GM18507 (cell line): ENCODE results near the gene NCKAP1.
A peak's percentile ranks its signal among the peaks of the same experiment; 100 is the strongest.
"Not testable (repeated sequence)": the region's sequence is repeated elsewhere in the genome, so short reads cannot be mapped to it uniquely, and the experiment has no call there.

Experiments
- DNase-seq: peaks from one replicate; pipeline ENCODE4 v3.0.0; 2011; ENCODE audit warnings: low read depth; ENCODE audit not compliant: insufficient read length; ENCODE audit errors: extremely low spot score
- FAIRE-seq: peaks from 2 replicates; lab custom pipeline; 2011; peaks lifted over from hg19 to GRCh38; lab: Jason Lieb, UNC

Gene NCKAP1

DNA sequence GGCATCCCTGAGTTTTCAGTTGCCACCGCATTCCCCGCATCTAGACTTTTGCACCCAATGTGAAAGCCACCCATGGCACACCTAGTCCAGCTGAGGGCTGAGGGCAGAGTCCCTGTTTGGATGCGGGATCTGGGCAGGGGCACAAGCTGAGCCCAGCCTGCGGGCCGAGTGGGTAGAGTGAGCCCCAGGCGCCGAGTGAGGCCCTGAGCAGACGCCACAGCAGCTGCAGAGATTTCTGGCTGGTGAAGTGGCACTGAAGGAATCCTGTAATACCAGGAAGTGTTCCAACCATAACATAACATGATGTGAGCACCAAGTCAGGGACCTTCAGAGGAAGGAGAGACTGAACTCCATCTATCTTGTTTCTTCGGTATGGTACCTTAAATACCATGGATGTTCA lies 144.1 kb downstream of the NCKAP1 start:
- DNase-seq (no peak), FAIRE-seq (no peak)

DNA sequence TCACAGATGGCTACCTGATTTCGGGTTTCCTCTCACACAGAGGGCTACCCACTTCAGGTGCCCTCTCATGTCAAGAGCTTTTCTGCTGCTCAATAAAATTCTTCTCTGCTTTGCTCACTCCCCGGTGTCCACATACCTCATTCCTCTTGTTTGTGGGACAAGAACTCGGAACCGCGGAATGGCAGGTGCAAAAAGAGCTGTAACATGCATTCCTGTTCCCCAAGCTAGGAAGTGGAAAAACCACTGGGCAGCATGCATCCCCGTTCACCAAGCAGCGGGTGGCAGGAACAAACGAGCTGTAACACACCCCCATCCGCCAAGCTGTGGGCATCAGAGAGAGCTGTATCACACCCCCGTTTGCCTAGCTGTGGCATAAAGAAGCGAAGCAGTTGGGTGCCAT lies 144.6 kb downstream of the NCKAP1 start:
- no peak for DNase-seq
- no peak for FAIRE-seq

DNA sequence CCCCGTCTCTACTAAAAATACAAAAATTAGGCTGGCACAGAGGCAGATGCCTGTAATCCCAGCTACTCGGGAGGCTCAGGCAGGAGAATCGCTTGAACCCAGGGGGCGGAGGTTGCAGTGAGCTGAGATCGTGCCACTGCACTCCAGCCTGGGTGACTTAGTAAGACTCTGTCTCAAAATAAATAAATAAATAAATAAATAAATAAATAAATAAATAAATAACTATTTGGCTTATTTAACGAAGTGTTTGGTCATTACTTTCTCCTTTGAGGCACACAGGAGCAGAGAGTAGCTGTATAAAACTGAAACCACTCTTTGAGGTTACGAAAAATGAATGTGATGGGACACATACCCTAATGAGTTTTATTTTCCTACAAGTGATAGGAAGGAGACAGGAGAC lies 145.2 kb downstream of the NCKAP1 start:
- DNase-seq, FAIRE-seq: not testable (repeated sequence)

DNA sequence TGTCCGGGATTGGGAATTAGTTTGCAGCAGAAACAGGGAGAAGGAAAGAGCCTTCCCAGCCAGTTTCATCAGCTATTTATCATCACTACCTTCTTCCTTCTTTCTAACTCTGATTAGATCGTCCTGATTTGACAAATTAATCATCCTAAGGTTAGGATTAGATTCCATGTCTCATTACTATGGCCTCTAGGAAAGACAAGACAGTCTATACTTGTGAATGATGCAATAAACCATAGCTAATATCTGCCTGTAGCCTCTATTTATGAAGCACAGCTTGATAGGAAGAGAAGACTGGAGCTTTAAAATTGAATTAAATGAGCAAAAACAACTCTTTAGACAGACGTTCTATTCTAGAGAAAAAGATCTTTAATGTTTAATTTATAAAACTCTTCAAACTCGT lies 146.6 kb downstream of the NCKAP1 start:
- no peak for FAIRE-seq
- DNase-seq, result no peak

DNA sequence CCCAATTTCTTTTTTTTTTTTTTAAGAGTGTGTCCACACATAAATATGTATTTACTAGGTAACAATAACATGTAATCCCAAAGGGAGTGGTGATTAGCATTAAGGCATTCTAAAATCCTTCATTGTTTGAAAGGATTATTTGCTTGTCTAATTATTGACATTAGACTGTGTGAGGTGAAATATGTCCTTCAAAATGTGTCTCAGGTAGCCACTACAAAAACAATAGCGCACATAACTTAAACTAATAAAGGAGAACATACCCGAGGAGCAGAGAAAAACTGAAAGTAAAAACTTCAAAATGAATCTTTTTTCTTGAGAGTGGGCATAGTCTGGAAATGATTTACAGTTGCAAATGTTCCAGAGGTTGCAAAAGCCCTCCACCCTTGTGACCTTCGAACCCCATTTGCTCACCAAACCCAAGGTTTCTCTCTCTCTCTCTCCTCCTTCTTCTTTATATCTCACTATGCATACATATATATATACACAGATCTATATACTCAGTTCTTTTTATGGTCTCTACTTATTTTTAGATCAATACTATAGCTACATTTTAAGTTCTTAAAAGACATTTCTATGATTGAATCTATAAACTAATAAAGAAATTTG lies 147.4 kb downstream of the NCKAP1 start:
- FAIRE-seq (peak; percentile 58), DNase-seq (no peak)

DNA sequence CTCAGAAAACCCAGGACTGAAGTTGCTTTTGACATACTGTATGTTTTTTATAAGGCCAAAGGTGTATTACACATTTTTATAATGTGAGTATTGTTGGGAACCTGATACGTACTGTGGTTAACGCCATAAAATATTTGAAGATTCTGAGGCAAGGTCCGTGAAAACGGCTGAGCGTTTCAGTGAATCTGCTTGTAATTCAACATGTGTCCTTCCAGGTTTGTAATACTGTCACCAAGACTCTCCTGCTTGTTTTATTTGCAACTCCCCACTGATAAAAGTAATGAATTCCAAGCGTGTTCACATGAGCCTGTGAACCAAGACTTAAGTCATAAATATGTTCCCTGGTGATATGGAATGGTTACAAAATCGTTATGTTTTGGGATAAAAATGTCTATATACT lies 148.0 kb downstream of the NCKAP1 start:
- no peak for FAIRE-seq

DNA sequence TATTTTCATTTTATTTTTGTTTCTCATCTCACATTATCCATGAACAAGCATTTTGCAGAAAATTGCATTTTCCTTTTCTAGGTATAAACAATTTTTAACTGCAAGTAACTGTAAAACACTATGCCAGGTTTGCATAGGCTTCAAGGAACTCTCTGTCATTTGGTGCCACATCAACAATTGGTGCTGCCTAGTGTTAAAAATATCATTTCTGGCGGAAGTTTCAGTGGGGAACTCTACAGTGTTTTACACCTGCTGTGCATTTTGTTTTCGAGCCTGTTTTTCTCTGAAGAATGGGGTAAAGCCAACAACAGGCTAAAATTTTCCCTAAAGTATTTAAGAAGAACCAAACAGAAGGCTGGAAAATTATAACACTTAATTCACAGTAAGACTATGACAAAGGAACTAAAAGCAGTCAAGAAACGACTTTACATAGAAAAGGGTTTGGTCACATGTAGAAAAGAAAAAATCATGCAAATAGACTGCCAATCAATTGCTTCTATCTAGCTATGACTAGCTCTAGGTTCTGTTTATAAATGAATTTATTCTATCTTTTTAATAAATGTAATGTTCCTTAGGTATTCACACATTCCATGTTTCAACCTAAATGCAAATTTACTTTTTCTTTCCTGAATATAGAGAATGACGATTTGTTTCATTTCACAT lies 150.4 kb downstream of the NCKAP1 start:
- no peak for DNase-seq
- FAIRE-seq, result no peak

More for the DNA sequence above, 148.0 kb downstream of the NCKAP1 start:
- no peak for DNase-seq

DNA sequence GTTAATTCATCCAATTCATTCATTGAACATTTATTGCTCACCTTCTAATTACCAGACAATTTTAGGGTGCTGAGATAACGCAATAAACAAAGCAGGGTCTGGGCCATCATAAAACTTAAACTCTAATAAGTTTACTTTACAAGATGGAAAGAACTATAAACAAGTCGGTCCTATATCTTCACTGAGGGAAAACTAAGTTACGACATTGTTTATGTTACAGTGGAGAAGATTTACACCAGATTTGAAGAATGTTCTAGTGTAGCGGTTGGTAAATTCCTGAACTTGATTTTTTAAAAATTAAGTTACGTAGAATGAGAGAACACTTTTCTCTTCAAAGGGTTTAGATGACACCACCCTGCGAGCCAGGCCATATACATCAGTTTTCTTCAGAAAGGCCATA lies 151.2 kb downstream of the NCKAP1 start:
- FAIRE-seq, result no peak
- DNase-seq, result no peak

DNA sequence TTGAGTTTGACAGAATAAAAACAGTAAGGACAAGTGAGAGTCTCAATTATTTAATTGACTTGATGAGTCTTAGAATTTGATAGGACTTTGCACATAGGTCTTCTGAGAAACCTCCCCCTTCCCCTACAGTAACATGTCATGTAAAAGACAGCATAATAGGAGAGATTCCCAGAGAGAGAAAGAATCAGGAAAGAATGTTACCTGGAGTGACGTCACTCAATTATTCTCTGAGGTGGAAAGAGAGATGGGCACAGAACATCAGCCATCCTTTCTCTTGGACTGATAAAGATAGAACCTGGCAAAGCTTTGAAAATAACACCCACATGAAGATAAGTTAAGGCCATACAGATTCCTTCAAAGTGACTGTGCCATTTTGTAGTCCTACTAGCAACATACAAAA lies 152.5 kb downstream of the NCKAP1 start:
- DNase-seq (no peak), FAIRE-seq (no peak)

DNA sequence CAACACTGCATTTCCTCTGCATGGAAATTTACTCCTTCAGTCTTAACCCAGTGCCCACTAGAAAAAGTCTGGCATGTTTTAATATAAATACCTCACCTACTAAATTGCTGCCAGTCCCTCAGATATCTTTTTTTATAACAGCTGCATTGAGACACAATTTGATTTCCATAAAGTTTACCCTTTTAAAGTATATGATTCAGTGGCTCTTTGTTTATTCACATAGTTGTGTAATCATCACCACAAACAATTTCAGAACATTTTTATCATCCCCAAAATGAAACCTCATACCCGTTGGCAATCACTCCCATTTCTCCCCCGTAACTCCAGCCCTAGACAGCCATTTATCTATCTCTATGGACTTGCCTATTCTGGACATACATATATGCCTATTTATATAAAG lies 154.8 kb downstream of the NCKAP1 start:
- no peak for DNase-seq
- no peak for FAIRE-seq

DNA sequence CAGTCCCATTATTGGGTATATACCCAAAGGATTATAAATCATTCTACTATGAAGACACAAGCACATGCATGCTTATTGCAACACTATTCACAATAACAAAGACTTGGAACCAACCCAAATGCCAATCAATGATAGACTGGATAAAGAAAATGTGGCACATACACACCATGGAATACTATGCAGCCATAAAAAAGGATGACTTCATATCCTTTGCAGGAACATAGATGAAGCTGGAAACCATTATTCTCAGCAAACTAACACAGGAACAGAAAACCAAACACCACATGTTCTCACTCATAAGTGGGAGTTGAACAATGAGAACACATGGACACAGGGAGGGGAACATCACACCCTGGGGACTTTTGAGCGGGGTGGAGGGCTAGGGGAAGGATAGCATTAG lies 158.2 kb downstream of the NCKAP1 start:
- DNase-seq, FAIRE-seq: not testable (repeated sequence)

DNA sequence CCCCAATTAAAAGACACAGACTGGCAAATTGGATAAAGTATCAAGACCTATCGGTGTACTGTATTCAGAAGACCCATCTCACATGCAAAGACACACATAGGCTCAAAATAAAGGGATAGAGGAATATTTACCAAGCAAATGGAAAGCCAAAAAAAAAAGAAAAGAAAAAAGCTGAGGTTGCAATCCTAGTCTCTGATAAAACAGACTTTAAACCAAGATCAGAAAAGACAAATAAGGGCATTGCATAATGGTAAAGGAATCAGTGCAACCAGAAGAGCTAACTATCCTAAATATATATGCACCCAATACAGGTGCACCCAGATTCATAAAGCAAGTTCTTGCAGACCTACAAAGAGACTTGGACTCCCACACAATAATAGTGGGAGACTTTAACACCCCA lies 161.6 kb downstream of the NCKAP1 start:
- not testable (repeated sequence) for FAIRE-seq, DNase-seq

DNA sequence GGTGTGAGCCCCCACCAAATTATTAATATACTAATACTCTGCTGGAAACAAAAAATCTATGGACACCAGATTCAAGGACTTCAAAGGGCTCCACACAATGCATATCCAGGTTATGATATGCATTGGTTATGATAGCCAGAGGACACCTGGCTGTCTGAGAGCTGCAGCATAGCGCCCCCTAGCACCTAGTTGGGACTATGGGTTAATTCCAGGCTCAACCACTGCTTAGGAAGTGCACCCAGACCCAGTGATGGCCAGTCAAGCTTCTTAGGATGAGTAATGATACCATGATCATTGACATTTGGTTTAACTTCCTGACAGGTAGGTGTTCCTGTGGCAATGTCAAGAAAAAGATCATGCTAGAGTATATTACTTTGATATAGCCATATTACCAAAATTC lies 168.0 kb downstream of the NCKAP1 start:
- FAIRE-seq, result no peak
- DNase-seq, result no peak

DNA sequence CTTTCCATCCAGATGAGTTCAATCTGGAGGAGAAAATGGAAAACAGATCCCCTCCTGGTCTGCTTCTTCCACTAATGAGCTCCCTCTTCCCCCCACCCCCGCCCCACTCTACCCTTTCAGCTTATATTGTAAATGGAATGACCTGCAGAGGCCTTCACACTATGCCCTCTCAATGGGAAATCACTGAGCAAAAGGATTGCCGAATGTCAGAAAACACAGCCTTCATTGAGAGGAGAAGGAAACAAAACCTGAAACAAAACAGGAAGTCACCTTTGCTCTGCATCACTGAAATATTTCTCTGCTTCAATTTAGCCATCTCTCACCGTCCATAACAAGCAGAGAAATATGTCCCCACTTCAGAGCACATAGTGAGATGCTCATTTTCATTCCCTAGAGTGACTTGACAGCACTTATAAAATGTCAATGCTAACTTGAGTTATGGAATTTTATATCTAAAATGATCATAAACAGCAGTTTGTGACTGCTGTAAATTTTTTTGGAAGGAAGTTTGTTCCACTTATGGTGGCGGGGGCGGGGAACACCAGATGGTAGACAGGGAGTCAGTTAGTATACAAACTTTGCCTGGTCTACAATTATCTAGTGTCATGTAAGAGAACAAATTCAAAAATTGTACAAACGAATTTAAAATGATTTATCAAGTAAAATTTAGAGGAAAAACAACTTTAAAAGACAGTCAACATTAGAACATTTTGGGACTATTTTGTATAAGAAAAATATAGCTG lies 170.0 kb downstream of the NCKAP1 start:
- DNase-seq (no peak), FAIRE-seq (no peak)

DNA sequence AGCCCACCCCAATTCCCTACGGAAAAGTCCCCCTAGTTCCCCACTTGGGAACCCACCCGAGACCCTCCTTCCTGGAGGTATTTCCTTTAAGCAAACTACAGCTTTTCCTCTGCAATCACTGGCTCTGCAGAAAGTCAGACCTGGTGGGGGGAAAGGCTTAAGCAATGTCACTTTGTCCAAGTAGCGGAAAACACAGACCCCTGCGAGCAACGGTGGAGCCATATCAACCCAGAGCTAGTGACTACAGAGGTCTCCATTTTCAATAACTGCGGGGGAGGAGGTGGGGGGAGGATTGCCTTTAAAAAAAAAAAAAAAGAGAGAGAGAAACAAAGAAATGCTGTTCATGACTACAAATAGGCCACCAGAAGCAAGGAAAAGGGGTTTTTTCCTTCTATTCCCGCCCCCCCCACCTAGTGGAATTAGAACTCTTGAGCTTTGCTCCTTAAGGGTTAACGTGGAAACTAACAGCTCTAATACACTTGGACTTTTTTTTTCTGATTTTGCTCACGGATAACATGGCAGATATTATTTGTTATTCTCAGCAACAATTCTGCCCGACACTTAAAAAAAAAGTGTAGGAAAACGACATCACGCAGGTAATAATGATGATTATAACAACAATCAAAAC lies 170.7 kb downstream of the NCKAP1 start:
- FAIRE-seq, result no peak

DNA sequence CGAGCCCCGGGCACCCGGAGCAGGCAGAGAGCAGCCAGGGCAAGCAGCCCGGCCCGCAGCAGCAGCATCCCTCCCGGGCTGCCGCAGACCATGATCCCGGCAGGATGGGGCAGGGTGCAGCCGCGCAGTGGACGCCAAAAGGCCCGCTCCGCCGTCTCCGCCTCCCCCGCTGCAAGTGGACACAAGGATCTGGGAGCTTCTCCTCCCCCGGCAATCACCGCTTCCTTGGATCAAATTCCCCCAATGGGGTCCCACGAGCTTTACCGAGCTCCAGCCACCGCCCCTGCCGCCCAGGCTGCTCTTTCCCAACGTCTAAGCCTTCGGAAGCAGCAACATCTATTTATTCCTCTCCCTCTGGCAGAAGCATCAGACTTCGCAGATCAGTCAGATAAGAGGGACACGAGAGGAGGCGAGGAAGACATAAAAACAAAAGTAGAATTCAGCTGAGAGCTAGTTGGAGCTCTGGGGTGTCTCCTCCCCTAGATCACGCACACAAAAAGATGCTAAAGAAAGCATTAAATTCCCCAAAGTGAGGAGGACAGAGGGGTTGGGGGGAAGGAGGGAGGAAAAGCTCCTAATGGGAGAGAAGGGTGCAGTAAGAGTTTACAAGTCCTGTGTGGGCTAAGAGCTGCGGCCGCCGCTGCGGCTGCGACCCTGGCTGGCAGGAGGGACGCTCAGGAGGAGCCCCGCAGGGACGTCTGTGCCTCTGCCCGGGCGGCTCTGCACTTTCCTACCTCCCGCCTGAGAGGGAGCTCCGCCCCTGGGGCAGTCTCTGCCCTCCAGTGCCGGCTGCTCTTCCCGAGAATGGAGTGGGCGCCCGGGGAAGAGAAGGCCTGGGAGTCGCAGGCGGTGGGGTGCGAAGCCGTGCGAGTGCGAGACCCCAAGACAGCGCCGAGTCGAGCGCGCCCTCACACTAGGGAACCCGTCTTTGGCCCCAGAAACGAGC lies 171.5 kb downstream of the NCKAP1 start, which contains the start of gene FRZB:
TSS of gene FRZB (minus strand) at position 177 of the 946 bp plus-strand sequence. CDS start at position 92, 85 bp downstream.
- DNase-seq (no peak), FAIRE-seq (no peak)

More for the DNA sequence above, 170.7 kb downstream of the NCKAP1 start:
- no peak for DNase-seq

DNA sequence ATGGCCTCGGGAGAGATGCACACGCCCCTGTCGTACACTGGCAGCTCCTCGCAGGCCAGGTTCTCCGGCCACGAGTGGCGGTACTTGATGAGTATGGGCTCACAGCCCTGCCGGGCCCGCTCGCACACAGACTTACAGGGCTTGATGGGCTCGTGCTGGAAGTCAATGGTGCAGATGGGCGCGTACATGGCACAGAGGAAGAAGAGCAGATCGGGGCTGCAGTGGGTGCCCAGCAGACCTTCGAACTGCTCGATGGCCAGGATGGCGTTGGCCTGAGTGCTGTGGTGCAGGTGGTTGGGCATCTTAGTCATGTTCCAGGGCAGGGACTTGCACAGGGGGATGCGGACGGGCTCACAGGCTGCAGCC lies 172.2 kb downstream of the NCKAP1 start:
- FAIRE-seq, result no peak
- DNase-seq, result no peak

DNA sequence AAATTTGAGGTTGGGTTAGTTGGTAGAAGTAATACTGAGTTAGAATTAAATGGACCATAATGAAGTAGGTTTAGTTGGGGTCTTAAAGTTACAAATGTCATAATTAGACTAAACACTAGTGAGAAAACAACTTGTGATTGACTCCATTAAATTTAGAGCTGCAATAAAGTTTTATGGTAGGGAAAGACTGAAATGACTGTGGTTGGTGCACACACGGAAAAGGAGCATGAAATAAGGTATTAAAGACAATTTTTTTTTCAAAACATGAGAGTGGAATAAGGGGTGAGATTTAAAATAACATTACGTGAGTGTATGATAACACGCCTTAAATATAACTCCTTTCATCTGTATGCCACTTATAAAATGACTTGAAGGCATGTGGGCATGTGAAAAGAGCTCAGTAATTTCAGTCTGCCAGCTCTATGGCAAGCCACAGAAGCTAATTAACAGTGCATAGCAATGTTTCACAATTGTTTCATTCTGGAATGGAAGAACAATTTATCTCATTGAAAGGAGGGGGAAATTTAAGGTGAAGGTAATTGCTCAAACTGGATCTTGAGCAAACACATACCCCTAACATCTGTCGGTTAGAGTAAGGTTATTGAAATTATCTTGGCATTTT lies 173.2 kb downstream of the NCKAP1 start:
- no peak for FAIRE-seq
- DNase-seq, result no peak

DNA sequence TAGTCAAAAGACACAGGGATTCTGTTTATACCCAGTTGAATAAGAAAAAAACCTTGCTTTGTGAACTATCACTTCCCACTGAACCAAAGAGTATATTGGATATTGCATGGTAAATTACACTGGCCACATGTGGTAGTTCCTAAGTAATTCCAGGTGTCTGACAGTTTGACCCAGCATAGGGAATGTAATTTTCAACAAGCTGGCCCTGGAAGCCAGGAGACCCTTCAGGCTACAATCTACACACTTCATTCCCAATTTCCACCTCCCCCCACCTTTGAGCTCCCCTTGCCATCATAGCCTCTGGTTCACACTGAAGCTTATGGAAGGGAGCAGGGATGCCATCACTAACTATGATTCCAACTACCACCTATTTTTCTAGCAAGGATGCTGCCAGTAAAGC lies 174.6 kb downstream of the NCKAP1 start:
- DNase-seq (no peak), FAIRE-seq (no peak)
